HG02678 (cell line): Measurements from ENCODE around the gene AKAP6.

Experiments
- ATAC-seq: cut with Tn5 transposase; IDR thresholded peaks from one replicate; pipeline ENCODE4 v1.9.1; 2021; ENCODE audit warnings: mild to moderate bottlenecking, moderate library complexity; ENCODE audit not compliant: unreplicated experiment

Gene AKAP6

GRCh38 chr14:32473464-32473855, 144.4 kb downstream of the AKAP6 start:
- ATAC-seq, result no peak

- ATAC-seq, result no peak
Observed at GRCh38 chr14:32474478-32475195, 145.5 kb downstream of the AKAP6 start.

- ATAC-seq, result no peak
Observed at GRCh38 chr14:32476532-32476931, 147.4 kb downstream of the AKAP6 start.

- ATAC-seq, result no peak
Observed at GRCh38 chr14:32477396-32477795, 148.3 kb downstream of the AKAP6 start.

GRCh38 chr14:32478050-32478449, 149.0 kb downstream of the AKAP6 start:
- no peak for ATAC-seq

- ATAC-seq, result no peak
Observed at GRCh38 chr14:32480337-32480736, 151.2 kb downstream of the AKAP6 start.

GRCh38 chr14:32481707-32482106, 152.6 kb downstream of the AKAP6 start:
- no peak for ATAC-seq

GRCh38 chr14:32491416-32492016, 162.4 kb downstream of the AKAP6 start:
- ATAC-seq, result no peak

- no peak for ATAC-seq
Observed at GRCh38 chr14:32492457-32492856, 163.4 kb downstream of the AKAP6 start.

GRCh38 chr14:32494609-32495434, 165.7 kb downstream of the AKAP6 start:
- no peak for ATAC-seq

- no peak for ATAC-seq
Observed at GRCh38 chr14:32495435-32495734, 166.3 kb downstream of the AKAP6 start.

GRCh38 chr14:32497248-32497647, 168.2 kb downstream of the AKAP6 start:
- no peak for ATAC-seq

- ATAC-seq, result no peak
Observed at GRCh38 chr14:32507029-32507984, 178.2 kb downstream of the AKAP6 start.

GRCh38 chr14:32508281-32508680, 179.2 kb downstream of the AKAP6 start:
- ATAC-seq, result no peak

GRCh38 chr14:32509632-32510187, 180.6 kb downstream of the AKAP6 start:
- ATAC-seq, result no peak

GRCh38 chr14:32510815-32511214, 181.7 kb downstream of the AKAP6 start:
- ATAC-seq, result no peak

- ATAC-seq, result no peak
Observed at GRCh38 chr14:32512348-32512747, 183.2 kb downstream of the AKAP6 start.

GRCh38 chr14:32512813-32513212, 183.7 kb downstream of the AKAP6 start:
- ATAC-seq, result no peak

- ATAC-seq, result no peak
Observed at GRCh38 chr14:32513571-32514009, 184.5 kb downstream of the AKAP6 start.

GRCh38 chr14:32514236-32514635, 185.1 kb downstream of the AKAP6 start:
- no peak for ATAC-seq

- no peak for ATAC-seq
Observed at GRCh38 chr14:32514681-32515080, 185.6 kb downstream of the AKAP6 start.
